Mesothelial cell of epicardium (in vitro differentiated cells): ENCODE data around the gene PDLIM7. TPM values are rescaled to one million over a fixed set of nuclear protein-coding genes. Genes with fewer than 3 reads are reported as not detected.

ENCODE experiments used
- DNase-seq, 2 experiments: peaks; one replicate each; pipeline ENCODE4 v3.0.0; 2021; ENCODE audit warnings: low spot score in 2 of 2; ENCODE audit not compliant: unreplicated experiment in 2 of 2
- H3K27ac Mint-ChIP-seq: 2 replicates; pipeline ENCODE4 v1.8.0; 2021; ENCODE audit warnings: mixed read lengths
- H3K27me3 Mint-ChIP-seq: 2 replicates; pipeline ENCODE4 v1.8.0; 2021; ENCODE audit warnings: low read depth, mixed read lengths
- H3K36me3 Mint-ChIP-seq: 2 replicates; pipeline ENCODE4 v1.8.0; 2021; ENCODE audit warnings: mixed read lengths
- H3K4me1 Mint-ChIP-seq: 2 replicates; pipeline ENCODE4 v1.8.0; 2021; ENCODE audit warnings: mixed read lengths
- H3K4me3 Mint-ChIP-seq: 2 replicates; pipeline ENCODE4 v1.8.0; 2021; ENCODE audit warnings: mild to moderate bottlenecking, moderate library complexity, mixed read lengths
- H3K9me3 Mint-ChIP-seq: 2 replicates; pipeline ENCODE4 v1.8.0; 2021; ENCODE audit warnings: mixed read lengths
- CTCF ChIP-seq: fragments of 200-600 bp; sonication (generic); IDR thresholded peaks from one replicate; pipeline ENCODE4 v1.5.0; 2021; ENCODE audit warnings: antibody characterized with exemption; ENCODE audit not compliant: unreplicated experiment
- total RNA-seq: library from RNA; stranded (reverse); gene quantifications from 3 replicates; pipeline ENCODE4 v1.2.1, GENCODE V29; 2021

PDLIM7 gene
- total RNA-seq, 1 donor from 2014 or later: 494 TPM

- Mint-ChIP-seq H3K9me3 (no peaks in the 10 kb centered on the region), H3K36me3 (peaks cover 6% of the 10 kb centered on the region), H3K27me3 (no peaks in the 10 kb centered on the region), H3K27ac (no peak overlapping the region), H3K4me3 (no peak overlapping the region), H3K4me1 (peaks cover 27% of the 10 kb centered on the region)
- TF ChIP-seq CTCF: no peak
- DNase-seq: no peak
Observed at GRCh38 chr5:177502886-177503285, 5.5 kb upstream of the PDLIM7 start.

GRCh38 chr5:177501874-177502678, 4.7 kb upstream of the PDLIM7 start:
- H3K9me3 Mint-ChIP-seq: no peaks in the 10 kb centered on the region
- TF ChIP-seq CTCF: no peak

GRCh38 chr5:177500685-177501522, 3.5 kb upstream of the PDLIM7 start:
- Mint-ChIP-seq H3K4me3 (no peak overlapping the region), H3K36me3 (no peaks in the 10 kb centered on the region), H3K9me3 (no peaks in the 10 kb centered on the region), H3K27ac (peak overlapping the region; percentile 71), H3K27me3 (no peaks in the 10 kb centered on the region), H3K4me1 (peaks cover 34% of the 10 kb centered on the region)
- DNase-seq: peak; percentile 85 to 95
- peak; percentile 89 for TF ChIP-seq CTCF

More at GRCh38 chr5:177501874-177502678, 4.7 kb upstream of the PDLIM7 start:
- no peaks in the 10 kb centered on the region for H3K27me3 Mint-ChIP-seq
- H3K4me1 Mint-ChIP-seq: peaks cover 29% of the 10 kb centered on the region
- no peak for DNase-seq
- no peak overlapping the region for H3K27ac Mint-ChIP-seq
- H3K4me3 Mint-ChIP-seq: no peak overlapping the region
- peaks cover 2% of the 10 kb centered on the region for H3K36me3 Mint-ChIP-seq

- no peaks in the 10 kb centered on the region for H3K9me3 Mint-ChIP-seq
- DNase-seq: no peak
- H3K27ac Mint-ChIP-seq: peak overlapping the region; percentile 85
- H3K27me3 Mint-ChIP-seq: no peaks in the 10 kb centered on the region
- no peaks in the 10 kb centered on the region for H3K36me3 Mint-ChIP-seq
- H3K4me3 Mint-ChIP-seq: peak overlapping the region; percentile 5
- TF ChIP-seq CTCF: no peak
- peaks cover 44% of the 10 kb centered on the region for H3K4me1 Mint-ChIP-seq
Observed at GRCh38 chr5:177499842-177500241, 2.4 kb upstream of the PDLIM7 start.

GRCh38 chr5:177498013-177498787, 796 bp upstream of the PDLIM7 start:
- no peak for DNase-seq
- no peaks in the 10 kb centered on the region for H3K27me3 Mint-ChIP-seq
- TF ChIP-seq CTCF: no peak
- H3K4me3 Mint-ChIP-seq: peak overlapping the region; percentile 74
- H3K4me1 Mint-ChIP-seq: peaks cover 57% of the 10 kb centered on the region
- peak overlapping the region; percentile 73 for H3K27ac Mint-ChIP-seq
- no peaks in the 10 kb centered on the region for H3K9me3 Mint-ChIP-seq
- H3K36me3 Mint-ChIP-seq: peaks cover 2% of the 10 kb centered on the region
